ENCODE data around the gene GLI1. TPM values are rescaled to one million over a fixed set of nuclear protein-coding genes. Genes with fewer than 3 reads are reported as not detected.

Gene GLI1
- polyA plus RNA-seq, 1 donor from 2014 or later: 4.2 TPM

DNA sequence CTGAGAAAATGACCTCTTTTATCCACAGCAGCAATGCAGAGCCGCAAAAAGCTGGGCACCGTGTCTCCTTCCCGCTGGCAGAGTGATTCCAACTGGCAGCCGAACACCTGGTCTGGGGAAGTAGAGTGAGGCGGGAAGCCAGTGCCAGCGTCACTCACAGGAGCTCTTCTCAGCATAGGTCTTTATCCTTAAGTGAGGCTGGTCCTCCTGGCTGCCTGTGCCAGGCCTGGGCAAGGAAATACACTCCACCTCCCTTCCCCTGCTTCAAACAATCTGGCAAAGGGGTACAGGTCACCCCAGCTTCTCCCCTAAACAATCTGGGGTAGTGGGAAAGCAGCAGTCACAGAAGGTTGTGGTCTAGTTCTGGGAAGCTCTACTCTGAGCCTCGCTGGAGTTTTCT lies 15.3 kb downstream of the GLI1 start:
- Histone ChIP-seq H4K20me1 (ENCODE audit: insufficient read depth) (no peaks in the 10 kb centered on the region), H3K9ac (ENCODE audit: low read length) (peak overlapping the region; percentile 5), H3K9me3 (ENCODE audit: low read length) (no peaks in the 10 kb centered on the region), H3K27ac (ENCODE audit: low read length) (no peak overlapping the region), H3K9me2 (ENCODE audit: insufficient read depth, low read length) (no peaks in the 10 kb centered on the region), H3K79me2 (replicated peaks; ENCODE audit: insufficient read depth, low read length) (no peaks in the 10 kb centered on the region), H3K4me2 (ENCODE audit: low read length) (no peak overlapping the region), H3K36me3 (ENCODE audit: insufficient read depth, low read length) (no peaks in the 10 kb centered on the region), H3F3A (ENCODE audit: insufficient read depth, low read length, poor library complexity, severe bottlenecking) (no peaks in the 10 kb centered on the region), H3K27me3 (ENCODE audit: insufficient read depth, low read depth, low read length) (peaks cover 91% of the 10 kb centered on the region), H2AFZ (ENCODE audit: low read depth, low read length) (no peak overlapping the region), H3K4me3 (ENCODE audit: low read length) (peak overlapping the region; percentile 61)
- TF ChIP-seq, protein P1, sequence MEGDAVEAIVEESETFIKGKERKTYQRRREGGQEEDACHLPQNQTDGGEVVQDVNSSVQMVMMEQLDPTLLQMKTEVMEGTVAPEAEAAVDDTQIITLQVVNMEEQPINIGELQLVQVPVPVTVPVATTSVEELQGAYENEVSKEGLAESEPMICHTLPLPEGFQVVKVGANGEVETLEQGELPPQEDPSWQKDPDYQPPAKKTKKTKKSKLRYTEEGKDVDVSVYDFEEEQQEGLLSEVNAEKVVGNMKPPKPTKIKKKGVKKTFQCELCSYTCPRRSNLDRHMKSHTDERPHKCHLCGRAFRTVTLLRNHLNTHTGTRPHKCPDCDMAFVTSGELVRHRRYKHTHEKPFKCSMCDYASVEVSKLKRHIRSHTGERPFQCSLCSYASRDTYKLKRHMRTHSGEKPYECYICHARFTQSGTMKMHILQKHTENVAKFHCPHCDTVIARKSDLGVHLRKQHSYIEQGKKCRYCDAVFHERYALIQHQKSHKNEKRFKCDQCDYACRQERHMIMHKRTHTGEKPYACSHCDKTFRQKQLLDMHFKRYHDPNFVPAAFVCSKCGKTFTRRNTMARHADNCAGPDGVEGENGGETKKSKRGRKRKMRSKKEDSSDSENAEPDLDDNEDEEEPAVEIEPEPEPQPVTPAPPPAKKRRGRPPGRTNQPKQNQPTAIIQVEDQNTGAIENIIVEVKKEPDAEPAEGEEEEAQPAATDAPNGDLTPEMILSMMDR (IDR thresholded peaks at IDR 0.05; ENCODE audit: poor library complexity, severe bottlenecking): no peak
- TF ChIP-seq TAF1 (IDR thresholded peaks at IDR 0.05; ENCODE audit: low read depth): no peak
- no peak for TF ChIP-seq RAD21 (conservative IDR thresholded peaks at IDR 0.05)
- no peak for TF ChIP-seq SMC3 (conservative IDR thresholded peaks at IDR 0.05; ENCODE audit: poor library complexity)
- TF ChIP-seq, protein P2, sequence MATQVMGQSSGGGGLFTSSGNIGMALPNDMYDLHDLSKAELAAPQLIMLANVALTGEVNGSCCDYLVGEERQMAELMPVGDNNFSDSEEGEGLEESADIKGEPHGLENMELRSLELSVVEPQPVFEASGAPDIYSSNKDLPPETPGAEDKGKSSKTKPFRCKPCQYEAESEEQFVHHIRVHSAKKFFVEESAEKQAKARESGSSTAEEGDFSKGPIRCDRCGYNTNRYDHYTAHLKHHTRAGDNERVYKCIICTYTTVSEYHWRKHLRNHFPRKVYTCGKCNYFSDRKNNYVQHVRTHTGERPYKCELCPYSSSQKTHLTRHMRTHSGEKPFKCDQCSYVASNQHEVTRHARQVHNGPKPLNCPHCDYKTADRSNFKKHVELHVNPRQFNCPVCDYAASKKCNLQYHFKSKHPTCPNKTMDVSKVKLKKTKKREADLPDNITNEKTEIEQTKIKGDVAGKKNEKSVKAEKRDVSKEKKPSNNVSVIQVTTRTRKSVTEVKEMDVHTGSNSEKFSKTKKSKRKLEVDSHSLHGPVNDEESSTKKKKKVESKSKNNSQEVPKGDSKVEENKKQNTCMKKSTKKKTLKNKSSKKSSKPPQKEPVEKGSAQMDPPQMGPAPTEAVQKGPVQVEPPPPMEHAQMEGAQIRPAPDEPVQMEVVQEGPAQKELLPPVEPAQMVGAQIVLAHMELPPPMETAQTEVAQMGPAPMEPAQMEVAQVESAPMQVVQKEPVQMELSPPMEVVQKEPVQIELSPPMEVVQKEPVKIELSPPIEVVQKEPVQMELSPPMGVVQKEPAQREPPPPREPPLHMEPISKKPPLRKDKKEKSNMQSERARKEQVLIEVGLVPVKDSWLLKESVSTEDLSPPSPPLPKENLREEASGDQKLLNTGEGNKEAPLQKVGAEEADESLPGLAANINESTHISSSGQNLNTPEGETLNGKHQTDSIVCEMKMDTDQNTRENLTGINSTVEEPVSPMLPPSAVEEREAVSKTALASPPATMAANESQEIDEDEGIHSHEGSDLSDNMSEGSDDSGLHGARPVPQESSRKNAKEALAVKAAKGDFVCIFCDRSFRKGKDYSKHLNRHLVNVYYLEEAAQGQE (IDR thresholded peaks at IDR 0.05; ENCODE audit: borderline replicate concordance): no peak
- TF ChIP-seq EZH2 (IDR thresholded peaks at IDR 0.05; ENCODE audit: borderline replicate concordance, insufficient read depth, low read length, poor library complexity, severe bottlenecking): no peak
- TF ChIP-seq EP300 (conservative IDR thresholded peaks at IDR 0.05; ENCODE audit: poor library complexity, severe bottlenecking): no peak
- TF ChIP-seq MXI1 (conservative IDR thresholded peaks at IDR 0.05; ENCODE audit: poor library complexity, severe bottlenecking): no peak
- no peak for TF ChIP-seq POLR2AphosphoS5 (IDR thresholded peaks at IDR 0.05)

DNA sequence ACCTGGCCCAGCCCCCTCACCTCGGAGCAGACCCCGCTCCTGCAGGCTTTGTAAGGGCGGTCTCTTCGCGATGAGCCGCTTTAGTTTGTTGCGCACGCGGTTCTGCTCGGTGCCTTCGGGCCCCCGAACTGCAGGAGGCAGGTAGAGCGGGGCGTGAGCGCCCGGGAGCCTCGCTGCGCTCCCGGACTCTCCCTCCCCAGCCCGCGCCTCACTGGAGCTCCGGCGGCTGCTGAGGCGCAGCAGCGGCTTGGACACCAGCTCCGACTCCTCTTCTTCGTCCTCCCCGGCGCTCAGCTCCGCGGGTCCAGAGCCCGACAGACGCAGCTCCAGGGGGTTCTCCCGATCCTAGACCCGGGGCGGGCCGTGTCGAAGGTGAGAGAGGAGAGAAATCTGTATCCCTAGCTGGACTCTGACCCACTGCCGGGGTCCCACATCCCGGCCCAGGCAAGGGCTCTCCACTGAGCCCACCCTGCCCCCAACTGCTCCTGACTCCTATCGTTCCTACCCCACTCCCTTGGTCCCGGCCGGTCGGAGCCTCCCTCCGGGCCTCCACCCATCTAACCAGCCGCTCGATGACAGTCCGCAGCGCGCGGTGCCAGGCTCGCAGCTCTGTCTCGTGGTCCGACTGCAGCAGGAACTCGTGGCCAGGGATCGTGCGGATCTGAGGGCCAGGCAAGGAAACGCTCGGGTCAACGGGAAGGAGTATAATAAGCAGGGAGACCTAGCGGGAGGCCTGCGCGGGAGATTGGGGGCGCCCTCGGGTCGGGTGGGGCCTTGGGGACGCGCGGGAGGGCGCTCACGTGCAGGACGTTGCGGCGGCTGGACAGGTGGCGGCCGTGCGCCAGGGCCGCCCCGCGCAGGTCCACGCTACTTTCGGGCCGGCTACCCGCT lies 15.9 kb downstream of the GLI1 start:
- TF ChIP-seq, protein P1 (IDR thresholded peaks at IDR 0.05; ENCODE audit: poor library complexity, severe bottlenecking): no peak
- peak; percentile 93 for TF ChIP-seq EZH2 (IDR thresholded peaks at IDR 0.05; ENCODE audit: borderline replicate concordance, insufficient read depth, low read length, poor library complexity, severe bottlenecking)
- Histone ChIP-seq H3K27ac (ENCODE audit: low read length) (no peak overlapping the region), H3K27me3 (ENCODE audit: insufficient read depth, low read depth, low read length) (peaks cover 93% of the 10 kb centered on the region), H4K20me1 (ENCODE audit: insufficient read depth) (no peaks in the 10 kb centered on the region), H3K4me2 (ENCODE audit: low read length) (no peak overlapping the region), H2AFZ (ENCODE audit: low read depth, low read length) (no peak overlapping the region), H3K9me3 (ENCODE audit: low read length) (no peaks in the 10 kb centered on the region), H3K79me2 (replicated peaks; ENCODE audit: insufficient read depth, low read length) (no peaks in the 10 kb centered on the region), H3K36me3 (ENCODE audit: insufficient read depth, low read length) (no peaks in the 10 kb centered on the region), H3K9ac (ENCODE audit: low read length) (peak overlapping the region; percentile 5), H3F3A (ENCODE audit: insufficient read depth, low read length, poor library complexity, severe bottlenecking) (no peaks in the 10 kb centered on the region), H3K4me3 (ENCODE audit: low read length) (peak overlapping the region; percentile 61), H3K9me2 (ENCODE audit: insufficient read depth, low read length) (no peaks in the 10 kb centered on the region)

All from neural cell (in vitro differentiated cells).